AG20443 (cell line): ENCODE results near the gene DCXR.
"Not testable (repeated sequence)": the region's sequence is repeated elsewhere in the genome, so short reads cannot be mapped to it uniquely, and the experiment has no call there.

Experiments
- DNase-seq: peaks from one replicate; pipeline ENCODE4 v3.0.0; 2012; ENCODE audit warnings: low spot score, mixed read lengths

DCXR gene

DNA sequence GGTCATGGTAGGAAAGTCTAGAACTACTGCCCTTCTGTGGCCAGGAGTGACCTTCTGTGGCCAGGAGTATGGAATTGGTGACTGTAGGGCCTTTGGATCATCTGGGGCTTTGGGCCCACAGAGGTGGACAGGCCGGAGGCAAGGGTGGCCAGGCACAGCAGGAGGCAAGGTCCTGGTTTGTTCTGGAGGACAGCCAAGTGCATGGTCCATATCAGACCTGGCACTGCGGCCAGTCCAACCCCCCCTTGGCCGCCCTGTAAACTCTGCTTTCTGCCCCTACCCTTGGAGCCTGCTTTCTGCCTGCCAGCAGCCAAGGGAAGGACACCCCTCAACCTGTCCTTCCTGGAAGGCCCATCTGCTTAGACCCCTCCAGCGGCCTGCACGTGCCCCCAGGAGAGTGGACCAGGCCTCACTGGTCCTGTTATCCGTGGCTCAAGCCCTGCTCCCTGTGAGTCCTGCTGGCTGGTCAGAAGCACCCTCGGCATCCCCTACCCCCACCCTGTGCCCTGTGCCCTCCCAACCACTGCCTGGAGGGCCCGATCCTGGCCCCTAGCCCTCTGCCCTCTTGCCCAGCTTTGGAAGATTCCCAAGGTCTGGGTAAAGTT is 2.3 kb upstream of the DCXR start:
- no peak for DNase-seq

DNA sequence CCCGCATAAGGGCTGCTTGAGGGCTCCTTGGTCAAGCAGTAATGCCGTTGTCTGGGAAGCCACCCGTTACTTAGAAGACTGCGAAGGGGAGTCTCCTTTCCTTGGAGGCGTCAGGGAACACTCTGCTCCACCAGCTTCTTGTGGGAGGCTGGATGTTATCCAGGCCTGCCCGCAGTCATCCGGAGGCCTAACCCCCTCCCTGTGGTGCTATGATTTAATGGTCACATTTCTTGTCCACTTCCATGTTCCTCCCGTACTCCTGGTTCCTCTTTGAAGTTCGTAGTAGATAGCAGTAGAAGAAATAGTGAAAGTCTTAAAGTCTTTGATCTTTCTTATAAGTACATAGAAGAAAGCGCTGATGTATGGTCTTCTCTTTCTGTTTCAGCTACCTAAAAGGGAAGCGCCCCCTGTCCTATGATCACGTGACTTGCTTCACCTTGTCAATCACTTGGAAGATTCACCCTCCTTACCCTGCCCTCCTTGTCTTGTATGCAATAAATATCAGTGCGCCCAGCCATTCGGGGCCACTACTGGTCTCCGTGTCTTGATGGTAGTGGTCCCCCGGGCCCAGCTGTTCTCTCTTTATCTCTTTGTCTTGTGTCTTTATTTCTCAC is 1.4 kb upstream of the DCXR start:
- not testable (repeated sequence) for DNase-seq

DNA sequence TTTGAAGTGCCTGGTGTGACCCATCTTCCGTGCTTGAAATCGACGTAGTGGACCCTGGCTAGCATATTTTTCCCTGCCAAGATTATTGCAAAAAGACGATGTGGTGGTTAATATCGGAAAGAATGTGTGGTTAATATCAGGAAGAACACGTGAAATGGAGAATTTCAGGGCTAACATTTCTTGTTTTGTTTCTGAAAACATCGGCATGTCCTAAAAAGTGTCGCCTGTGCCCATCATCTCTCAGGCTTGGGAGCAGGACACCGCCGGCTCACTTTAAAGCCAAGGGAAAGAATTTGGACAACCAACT is 345 bp upstream of the DCXR start:
- no peak for DNase-seq

DNA sequence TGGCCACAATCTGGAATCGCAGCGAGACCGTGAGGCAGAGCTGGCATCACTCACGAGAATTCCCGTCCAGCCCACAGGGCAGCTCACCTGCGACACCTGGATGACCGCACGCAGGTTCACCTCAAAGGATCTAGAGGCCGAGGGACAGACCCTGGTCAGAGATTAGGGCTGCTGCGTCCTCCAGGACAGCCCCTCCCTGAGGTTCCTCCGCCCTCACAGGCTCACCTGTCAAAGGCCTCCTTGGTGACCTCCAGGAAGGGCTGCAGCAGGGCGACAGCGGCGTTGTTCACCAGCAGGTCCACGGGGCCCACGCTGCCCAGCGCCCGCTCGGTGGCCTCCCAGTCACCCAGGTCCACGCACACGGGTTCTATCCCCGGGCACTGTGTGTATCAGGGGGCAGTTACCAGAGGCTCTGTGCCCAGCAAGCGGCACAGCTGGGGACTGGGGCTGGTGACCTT is 834 bp downstream of the DCXR start:
- DNase-seq: no peak

DNA sequence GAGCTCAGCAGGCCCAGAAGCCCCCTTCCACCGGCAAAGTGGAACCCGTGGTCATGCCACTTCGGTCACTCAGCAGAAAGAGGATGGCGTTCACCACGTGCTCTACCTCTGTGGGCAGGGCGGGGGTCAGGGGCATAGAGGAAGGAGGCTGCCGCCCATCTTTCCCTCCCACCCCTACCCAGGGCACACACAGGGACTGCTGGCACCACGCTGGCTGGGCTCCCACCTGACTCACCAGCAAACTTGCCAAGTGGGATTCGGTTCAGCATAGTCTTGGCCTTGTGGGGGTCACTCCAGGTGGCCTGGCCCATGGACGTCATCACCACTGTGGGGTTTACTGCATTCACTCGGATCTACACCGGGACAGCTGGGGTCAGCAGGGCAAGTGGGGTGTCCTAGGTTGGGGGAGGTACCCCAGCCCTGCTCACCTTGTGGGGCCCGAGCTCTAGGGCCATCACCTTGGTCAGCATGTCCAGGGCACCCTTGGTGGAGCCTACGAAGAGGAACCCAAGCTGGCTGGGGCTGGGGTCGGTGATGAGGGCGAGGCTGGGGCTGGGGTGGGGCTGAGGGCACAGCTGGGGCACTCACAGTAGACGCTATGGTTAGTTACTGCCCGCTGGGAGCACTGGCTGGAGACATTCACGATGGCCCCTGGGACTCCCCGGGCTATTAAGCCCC is 1.4 kb downstream of the DCXR start:
- DNase-seq: no peak

DNA sequence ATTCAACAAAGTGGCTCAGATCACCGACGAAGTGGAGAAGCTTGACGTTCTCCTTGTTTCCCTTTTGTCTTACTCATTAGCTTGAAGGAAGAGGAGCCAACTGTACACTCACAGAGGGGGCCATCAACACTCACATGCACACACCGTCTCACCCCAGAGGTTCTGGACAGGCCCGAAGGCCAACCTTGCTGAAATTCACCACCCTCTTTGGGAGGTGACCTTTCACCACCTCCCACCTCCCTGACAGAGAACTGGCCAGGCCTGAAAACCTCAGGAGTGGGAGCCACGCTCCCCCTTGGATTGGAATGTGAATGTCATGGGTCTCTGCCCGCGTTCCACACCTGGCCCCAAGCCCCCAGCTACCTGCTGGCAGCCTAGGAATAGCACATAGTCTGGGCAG is 2.0 kb downstream of the DCXR start:
- DNase-seq: no peak

DNA sequence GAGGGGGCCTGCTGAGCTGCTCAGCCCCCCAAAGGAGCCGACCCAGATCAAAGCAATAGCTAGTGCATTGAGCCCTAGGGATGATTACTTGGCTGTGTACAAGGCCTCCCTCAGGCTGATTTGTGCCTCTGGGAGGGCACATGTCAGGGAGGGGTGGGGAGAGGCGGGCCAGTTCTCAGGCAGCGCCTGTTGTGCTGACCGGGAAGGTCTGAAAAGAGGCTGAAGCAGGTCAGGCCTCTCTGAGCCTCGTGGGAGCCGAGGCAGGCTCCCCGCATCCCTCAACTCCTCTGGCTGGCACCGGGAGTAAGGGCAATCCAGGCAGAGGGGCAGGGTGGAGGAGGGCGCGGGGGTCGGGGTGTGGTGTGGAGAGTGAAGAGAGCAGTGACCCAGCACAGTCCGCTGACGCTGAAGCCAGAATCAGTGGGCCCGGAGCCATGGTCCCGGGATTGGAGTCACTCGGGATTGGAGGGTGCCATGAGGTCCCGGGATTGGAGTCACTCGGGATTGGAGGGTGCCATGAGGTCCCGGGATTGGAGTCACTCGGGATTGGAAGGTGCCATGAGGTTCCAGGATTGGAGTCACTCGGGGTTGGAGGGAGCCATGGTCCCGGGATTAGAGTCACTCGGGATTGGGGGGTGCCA is 3.0 kb downstream of the DCXR start:
- no peak for DNase-seq

DNA sequence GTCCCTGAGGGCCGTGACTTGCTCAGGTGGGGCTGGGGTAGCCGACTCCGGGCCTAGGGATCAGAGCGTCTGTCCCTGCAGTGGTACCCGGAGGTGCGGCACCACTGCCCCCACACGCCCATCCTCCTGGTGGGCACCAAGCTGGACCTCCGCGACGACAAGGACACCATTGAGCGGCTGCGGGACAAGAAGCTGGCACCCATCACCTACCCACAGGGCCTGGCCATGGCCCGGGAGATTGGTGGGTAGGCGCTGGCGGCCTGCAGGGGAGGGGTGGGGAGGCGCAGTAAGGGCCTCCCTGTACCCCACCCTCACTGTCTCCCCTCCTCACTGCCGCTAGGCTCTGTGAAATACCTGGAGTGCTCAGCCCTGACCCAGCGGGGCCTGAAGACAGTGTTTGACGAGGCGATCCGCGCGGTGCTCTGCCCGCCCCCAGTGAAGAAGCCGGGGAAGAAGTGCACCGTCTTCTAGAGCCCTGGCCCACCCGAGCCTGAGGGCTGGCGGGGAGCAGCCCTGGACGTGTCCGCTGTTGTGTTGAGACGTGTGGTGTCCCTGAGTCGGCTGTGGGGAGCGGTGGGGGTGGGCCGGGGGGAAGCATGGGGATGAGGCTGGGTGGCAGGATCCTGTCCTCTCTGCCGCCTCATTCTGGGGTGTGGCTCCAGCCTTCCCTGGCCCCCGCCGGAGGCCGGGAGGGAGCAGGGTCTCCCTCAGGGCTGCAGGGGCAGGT is 4.0 kb downstream of the DCXR start:
- no peak for DNase-seq

DNA sequence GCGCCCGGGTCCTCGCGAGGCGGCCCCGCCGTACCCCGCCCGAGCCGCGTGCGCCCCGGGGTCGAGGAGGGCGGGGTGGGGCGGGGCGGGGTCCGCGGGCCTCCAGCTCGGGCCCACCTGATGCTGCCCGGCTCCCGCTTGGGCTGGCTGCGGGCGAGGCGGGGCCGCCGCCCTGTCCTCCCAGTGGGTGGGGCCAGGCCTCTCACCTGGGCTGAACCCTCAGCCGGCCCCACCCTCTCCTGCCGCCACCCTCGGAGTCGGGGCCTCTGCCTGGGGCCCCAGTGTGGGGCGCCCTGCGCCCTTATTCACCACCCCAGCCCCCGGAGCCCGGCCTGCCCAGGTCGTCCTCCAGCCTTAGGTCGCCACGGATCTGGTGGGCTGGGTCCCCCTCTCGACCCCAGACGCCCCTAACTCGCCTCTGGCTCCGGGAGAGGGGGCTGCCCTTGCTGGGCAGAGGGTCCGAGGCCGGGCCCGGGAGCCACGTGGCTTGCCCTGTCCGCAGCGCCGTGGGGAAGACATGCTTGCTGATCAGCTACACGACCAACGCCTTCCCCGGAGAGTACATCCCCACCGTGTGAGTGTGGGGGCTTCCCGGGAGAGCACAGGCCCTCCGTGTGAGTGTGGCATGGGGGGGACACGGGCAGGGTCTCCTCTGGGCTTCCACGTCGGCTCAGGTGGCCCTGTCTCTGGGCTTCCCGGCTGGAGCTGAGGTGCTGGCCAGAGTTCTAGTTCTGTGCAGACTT is 5.4 kb downstream of the DCXR start:
- no peak for DNase-seq

DNA sequence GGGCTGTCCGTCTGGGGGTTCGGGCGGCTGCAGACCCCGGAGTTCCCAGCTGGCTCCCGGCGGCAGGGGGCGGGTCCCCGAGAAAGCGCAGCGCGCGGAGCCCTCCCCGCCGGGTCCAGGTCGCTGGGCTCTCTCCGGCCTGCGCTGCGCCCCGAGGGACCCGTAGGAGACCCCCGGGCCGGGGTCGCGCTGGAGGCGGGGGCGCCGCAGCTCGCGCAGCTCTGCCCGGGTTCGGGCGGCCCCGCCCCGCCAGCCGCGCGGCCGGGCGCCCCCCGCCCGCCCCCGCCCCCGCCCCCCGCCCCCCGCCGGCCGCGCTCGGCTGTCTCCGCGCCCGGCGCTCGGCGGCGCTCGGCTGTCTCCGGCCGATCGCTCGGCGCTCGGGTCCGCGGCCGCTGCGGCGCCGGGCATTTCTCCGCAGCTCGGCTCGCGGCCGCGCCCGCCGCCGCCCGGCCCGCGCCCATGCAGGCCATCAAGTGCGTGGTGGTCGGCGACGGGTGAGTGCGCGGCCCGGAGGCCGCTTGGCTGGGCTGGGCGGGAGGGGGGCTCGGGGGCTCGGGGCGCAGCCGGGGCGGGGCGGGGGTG is 6.1 kb downstream of the DCXR start, which contains the start of gene RAC3:
RAC3 (plus strand) TSS at position 376 of the 582 bp plus-strand sequence; CDS start at position 460, 84 bp downstream.
- peak; percentile 72 for DNase-seq

DNA sequence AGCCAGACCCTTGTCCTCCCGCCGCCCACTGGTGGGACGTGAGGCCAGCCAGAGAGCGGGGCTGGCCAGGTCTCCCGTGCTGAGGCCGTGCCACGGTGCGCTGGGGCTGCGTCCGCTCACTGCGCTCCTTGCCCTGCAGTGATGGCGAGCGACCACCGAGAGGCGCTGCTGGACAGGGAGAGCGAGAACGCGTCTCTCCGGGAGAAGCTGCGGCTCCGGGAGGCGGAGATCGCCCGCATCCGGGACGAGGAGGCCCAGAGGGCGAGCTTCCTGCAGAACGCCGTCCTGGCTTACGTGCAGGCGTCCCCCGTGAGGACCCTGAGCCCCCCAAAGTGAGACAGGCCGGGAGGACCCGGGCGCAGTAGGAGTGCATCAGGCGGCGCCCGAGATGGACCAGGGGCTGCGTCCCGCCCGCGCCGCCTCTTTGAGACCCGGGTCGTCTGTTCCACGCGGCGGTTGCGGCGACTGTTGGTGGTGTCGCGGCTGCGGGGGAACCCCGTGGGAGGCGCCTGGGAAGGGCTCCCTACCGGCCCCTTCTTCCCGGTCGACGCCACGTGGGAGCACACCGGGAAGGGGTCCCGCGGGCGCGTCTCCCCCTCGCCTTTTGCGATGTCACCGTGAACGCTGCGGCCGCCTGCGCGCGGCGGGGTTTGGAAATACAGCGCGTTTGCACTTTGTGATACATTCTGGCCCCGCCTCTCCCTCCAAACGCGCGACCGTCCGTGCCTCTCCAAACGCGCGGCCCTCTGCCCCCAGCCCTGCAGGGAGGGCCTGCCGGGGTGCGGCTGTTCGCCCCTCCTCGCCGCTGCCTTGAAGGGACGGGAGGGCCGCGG is 6.8 kb downstream of the DCXR start:
- DNase-seq: peak; percentile 90

DNA sequence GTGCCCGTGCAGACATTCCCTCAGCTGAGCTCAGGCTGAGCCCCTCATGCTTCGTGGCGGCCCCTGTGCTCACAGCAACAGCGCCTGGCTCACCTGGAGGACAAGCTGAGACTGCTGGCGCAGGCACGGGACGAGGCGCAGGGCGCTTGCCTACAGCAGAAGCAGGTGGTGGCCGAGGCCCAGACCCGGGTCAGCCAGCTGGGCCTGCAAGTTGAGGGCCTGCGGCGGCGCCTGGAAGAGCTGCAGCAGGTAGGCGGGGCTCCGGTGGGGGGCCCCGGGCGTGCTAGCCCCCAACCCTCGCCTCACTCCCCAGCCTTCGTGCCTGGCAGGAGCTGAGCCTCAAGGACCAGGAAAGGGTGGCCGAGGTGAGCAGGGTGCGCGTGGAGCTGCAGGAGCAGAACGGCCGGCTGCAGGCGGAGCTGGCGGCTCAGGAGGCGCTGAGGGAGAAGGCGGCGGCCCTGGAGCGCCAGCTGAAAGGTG is 7.5 kb downstream of the DCXR start:
- DNase-seq: no peak

DNA sequence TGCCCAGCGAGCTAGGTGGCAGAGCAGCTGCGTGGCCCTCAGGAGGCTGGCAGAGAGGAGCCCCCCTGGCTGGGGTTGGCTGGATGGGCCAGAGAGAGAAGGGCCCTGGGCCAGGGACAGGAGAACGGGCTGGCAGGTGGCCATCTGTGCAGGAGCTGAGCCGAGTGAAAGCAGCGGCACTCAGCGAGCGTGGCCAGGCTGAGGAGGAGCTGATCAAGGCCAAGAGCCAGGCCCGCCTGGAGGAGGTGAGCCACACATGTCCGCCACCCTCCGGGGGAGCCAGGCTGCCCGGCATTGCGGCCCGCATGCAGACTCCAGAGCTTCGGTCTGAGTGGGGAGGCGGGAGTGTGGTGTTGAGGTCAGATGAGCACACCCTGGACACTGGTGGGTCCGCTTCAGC is 8.1 kb downstream of the DCXR start:
- DNase-seq: no peak

DNA sequence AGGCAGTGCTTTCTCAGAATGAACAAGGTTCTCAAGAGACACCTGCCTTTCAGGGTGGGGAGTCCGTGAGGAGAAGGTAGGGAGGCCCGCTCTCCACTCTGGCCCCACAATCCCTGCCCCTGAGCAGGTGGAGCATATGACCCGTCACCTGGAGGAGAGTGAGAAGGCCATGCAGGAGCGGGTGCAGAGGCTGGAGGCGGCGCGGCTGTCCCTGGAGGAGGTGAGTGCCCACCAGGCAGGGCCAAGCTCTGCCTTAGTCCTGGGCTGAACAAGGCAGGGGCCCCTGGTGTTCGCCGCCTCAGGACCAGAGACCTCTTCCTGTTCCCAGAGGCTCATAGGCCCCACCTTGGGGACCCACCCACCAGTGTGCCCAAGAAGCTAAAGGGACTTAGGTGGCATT is 8.5 kb downstream of the DCXR start:
- no peak for DNase-seq

DNA sequence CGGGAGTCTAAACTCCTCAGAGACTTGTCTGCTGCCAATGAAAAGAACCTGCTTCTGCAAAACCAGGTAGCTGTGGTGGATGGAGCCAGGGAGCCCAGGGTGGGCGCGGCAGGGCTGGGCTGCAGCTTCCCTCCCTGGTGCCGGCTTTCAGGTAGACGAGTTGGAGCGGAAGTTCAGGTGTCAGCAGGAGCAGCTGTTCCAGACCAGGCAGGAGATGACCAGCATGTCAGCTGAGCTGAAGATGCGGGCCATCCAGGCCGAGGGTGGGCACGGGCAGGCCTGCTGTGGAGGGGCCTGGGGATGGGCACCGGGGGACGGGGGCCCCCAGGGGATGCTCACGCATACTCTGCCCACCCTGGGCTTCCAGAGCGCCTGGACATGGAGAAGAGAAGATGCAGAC is 9.3 kb downstream of the DCXR start:
- DNase-seq: no peak

DNA sequence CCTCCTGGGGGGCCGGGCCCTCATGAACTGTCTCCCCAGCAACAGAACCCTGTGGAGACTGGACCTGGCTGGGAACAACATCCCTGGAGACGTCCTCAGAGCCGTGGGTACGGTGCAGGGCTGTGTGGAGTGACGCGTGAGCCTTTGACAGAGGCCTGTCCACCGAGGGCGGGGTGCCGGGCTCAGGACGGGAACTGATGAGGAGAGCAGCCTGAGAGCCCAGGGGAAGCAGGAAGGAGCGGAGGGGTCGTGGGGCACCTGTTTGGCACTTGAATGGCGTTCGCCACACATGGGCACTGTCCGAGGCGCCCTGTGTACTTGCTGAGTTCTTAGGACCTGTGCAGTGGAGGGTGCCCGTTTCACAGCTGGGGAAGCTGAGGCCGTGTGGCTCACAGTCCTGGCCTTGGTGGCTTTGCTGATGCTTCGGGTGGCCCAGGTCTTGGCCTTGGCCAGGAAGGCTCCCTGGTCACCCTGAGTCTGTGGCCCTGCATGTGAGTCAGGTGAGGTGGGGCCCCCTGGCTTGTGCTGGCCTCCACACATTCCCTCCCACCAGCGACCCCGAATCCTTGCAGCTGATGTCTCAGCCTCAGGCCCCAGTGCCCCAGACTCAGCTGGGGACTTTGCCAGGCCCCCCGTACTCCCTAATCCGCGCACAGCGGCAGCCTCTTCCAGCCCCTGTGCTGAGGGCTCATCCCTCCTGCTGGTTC is 11.9 kb downstream of the DCXR start:
- DNase-seq: no peak

DNA sequence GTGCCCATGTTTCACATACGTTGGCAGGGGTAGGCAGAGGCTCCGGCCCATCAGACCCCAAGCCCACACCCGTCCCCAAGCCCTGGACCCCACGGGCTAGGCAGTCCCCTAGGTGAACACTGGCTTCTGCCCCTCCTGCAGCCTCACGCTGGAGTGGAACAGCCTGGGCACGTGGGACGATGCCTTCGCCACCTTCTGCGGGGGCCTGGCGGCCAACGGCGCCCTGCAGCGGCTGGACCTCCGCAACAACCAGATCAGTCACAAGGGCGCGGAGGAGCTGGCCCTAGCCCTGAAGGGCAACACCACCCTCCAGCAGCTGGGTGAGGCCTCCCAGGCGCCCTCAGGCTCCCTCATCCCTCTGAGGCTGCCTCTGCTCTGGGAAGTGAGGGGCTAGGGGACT is 12.6 kb downstream of the DCXR start:
- DNase-seq: no peak

DNA sequence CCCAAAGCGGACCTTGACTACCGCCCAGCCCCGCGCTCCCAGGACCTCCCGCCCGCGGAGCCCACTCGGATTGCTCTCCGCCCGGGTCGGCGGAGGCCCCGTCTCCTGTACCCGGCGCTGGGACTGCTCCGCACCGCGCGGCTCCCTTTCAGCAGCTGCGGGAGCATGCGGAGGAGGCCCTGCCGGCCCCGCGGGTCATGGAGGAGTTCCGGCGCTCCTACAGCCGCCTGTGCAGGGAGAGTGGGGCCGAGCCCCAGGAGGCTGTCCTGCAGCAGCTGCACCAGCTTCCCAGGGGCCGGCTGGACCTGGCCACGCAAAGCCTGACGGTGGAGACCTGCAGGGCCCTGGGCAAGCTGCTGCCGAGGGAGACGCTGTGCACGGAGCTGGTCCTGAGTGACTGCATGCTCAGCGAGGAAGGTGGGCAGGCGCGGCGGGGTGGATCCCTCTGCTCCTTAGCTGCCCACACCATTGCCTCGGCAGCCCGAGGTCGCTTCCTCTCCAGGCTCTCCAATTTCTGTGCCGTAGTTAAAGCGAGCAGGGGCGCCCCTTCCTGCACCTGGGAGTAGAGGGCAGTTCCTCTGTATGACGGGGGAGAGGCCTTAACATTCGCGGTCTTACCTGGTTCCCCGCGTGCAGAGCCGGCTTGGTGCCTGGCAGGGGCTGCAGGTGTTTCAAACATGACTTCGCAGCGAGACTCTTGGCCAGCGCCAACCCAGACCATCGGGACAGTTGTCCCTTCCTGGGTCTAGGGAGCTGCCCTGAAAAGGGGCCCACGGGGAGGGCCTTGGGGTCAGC is 13.9 kb downstream of the DCXR start:
- DNase-seq: peak; percentile 41

DNA sequence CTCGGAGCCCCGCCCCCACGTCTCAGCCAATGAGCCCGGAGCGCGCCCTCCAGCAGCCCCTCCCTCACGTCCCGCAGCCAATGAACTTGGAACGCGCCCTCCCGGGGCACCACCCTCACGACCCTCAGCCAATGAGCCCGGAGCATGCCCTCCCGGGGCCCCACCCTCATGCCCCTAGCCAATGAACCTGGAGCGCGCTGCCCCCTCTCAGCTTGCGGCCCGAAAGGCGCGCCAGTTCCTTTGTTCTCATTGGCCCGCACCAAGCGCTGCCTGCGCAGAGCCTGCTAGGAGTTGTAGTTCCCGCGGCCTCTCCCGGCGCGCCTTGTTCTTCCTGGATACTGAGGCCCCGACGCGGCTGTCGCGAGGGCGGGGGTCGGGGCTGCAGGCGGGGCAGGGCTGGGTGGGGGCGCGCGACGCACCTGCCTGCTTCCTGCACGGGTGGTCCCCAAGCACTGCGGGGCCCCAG is 14.5 kb downstream of the DCXR start, which contains the start of gene LRRC45:
LRRC45 (plus strand) TSS at position 325 of the 466 bp plus-strand sequence. CDS start 339 bp downstream, outside the sequence.
- peak; percentile 99 for DNase-seq
